Upper lobe of left lung (tissue), 4 donors: Measurements from ENCODE around the gene FAM180A.

Source experiments
- POLR2A ChIP-seq, 4 donors: fragments of 450-650 bp; IDR thresholded peaks; one replicate each; pipeline ENCODE4 v1.5.1; 2016 to 2017; ENCODE audit warnings: antibody characterized with exemption in 4 of 4, mild to moderate bottlenecking in 2 of 4
- POLR2AphosphoS5 ChIP-seq, 2 donors: sonication (generic); formaldehyde crosslinking; IDR thresholded peaks; one replicate each; pipeline ENCODE4 v1.5.1; 2017; ENCODE audit warnings: antibody characterized with exemption in 2 of 2
- TF ChIP-seq, protein P1 (sequence below), 6 experiments: fragments of 450-650 bp in 4 of 6; fragments of 200-600 bp in 2 of 6; sonication (generic) in 2 of 6; IDR thresholded peaks; one replicate each; pipeline ENCODE4 v1.5.1; 2016 to 2019; ENCODE audit warnings: antibody characterized with exemption in 6 of 6

DNA sequence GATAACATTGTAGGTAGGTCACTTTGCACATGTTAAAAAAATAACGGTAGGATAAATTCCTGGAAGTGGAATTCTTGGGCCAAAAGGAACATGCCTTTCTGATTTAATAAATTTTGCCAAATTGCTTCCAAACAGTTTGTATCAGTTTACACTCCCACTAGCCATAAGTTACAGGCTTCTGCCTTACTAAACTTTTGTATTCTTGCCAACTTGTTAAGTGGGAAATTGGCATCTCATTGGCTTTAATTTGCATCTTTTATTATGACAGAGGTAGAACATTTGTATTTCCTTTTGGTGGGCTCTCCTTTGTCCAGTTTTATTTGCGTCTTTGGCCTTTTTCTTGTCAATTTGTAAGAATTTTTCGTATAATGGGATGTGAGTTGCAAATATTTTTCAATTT, 38.3 kb upstream of the FAM180A start:
- TF ChIP-seq POLR2A (IDR thresholded peaks at IDR 0.05), result no peak
- TF ChIP-seq, protein P1, sequence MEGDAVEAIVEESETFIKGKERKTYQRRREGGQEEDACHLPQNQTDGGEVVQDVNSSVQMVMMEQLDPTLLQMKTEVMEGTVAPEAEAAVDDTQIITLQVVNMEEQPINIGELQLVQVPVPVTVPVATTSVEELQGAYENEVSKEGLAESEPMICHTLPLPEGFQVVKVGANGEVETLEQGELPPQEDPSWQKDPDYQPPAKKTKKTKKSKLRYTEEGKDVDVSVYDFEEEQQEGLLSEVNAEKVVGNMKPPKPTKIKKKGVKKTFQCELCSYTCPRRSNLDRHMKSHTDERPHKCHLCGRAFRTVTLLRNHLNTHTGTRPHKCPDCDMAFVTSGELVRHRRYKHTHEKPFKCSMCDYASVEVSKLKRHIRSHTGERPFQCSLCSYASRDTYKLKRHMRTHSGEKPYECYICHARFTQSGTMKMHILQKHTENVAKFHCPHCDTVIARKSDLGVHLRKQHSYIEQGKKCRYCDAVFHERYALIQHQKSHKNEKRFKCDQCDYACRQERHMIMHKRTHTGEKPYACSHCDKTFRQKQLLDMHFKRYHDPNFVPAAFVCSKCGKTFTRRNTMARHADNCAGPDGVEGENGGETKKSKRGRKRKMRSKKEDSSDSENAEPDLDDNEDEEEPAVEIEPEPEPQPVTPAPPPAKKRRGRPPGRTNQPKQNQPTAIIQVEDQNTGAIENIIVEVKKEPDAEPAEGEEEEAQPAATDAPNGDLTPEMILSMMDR (IDR thresholded peaks at IDR 0.05), result no peak
- TF ChIP-seq POLR2AphosphoS5 (IDR thresholded peaks at IDR 0.05), result no peak
